HepG2 (cell line): ENCODE data around the gene NSMF. TPM values are rescaled to one million over a fixed set of nuclear protein-coding genes. Genes with fewer than 3 reads are reported as not detected.
A peak's percentile ranks its signal among the peaks of the same experiment; 100 is the strongest.

ENCODE experiments used
- ATAC-seq: fragments of 200-7000 bp; cut with Tn5 transposase; 3 replicates; pipeline ENCODE4 v1.9.1; 2020; ENCODE audit warnings: mild to moderate bottlenecking, moderate library complexity
- BruUV-seq: library from RNA; stranded (reverse); fragments of 400-500 nt; replicated peaks from 2 replicates; lab custom pipeline; 2021; lab: Mats Ljungman, UMichigan
- CTCF ChIA-PET: fragments of 300-600 bp; formaldehyde crosslinking; extraction: SDS; loops from one replicate; lab custom pipeline; 2021; ENCODE audit warnings: low total read pairs, inconsistent platforms, low intra/inter-chr PET ratio; lab: Yijun Ruan, JAX
- POLR2A ChIA-PET: fragments of 350-600 bp; sonication (Branson Sonifier 250); formaldehyde crosslinking; loops from one replicate; lab custom pipeline; 2020; ENCODE audit warnings: antibody characterized with exemption, inconsistent platforms; lab: Yijun Ruan, JAX
- DNase-seq: peaks from one replicate; pipeline ENCODE4 v3.0.0-alpha.2; 2015; ENCODE audit warnings: low spot score
- FAIRE-seq: peaks from 3 replicates; lab custom pipeline; 2011; peaks lifted over from hg19 to GRCh38; lab: Jason Lieb, UNC
- H2AFZ ChIP-seq: one replicate; pipeline ENCODE4 v1.6.1; 2011; ENCODE audit warnings: low read length, inconsistent platforms
- H3K27ac ChIP-seq: fragments of 300-600 bp; 3 replicates; pipeline ENCODE4 v1.8.0; 2011; ENCODE audit warnings: mixed run types, mild to moderate bottlenecking, mixed read lengths, low read length, inconsistent platforms; ENCODE audit not compliant: insufficient read depth; ENCODE audit errors: extremely low read length
- H3K27me3 ChIP-seq, 2 experiments: fragments of 200-600 bp in 1 of 2; 2 replicates in 1 of 2; 3 replicates in 1 of 2; pipeline versions ENCODE4 v1.6.0 to v1.8.0; 2011; ENCODE audit warnings: low read length in 2 of 2, mild to moderate bottlenecking in 2 of 2, moderate library complexity in 2 of 2, inconsistent platforms in 1 of 2; ENCODE audit not compliant: insufficient read depth in 2 of 2, control insufficient read depth in 1 of 2
- H3K36me3 ChIP-seq, 2 experiments: fragments of 200-600 bp in 1 of 2; replicated peaks in 1 of 2; 2 replicates in 1 of 2; 3 replicates in 1 of 2; pipeline versions ENCODE4 v1.5.1 to v1.8.0; 2011; ENCODE audit warnings: low read length in 2 of 2, inconsistent platforms in 1 of 2; ENCODE audit not compliant: insufficient read depth in 2 of 2, control insufficient read depth in 1 of 2
- H3K4me1 ChIP-seq: 2 replicates; pipeline ENCODE4 v1.5.1; 2012; ENCODE audit warnings: low read length, inconsistent platforms; ENCODE audit not compliant: insufficient read depth
- H3K4me2 ChIP-seq: 2 replicates; pipeline ENCODE4 v1.6.0; 2011; ENCODE audit warnings: low read depth, low read length, inconsistent platforms
- H3K4me3 ChIP-seq, 3 experiments: fragments of 200-600 bp in 1 of 3; sonication (generic), shearing (Covaris generic) in 1 of 3; replicated peaks in 1 of 3; 2 replicates each; pipeline ENCODE4 v1.5.1; 2011 to 2016; ENCODE audit warnings: low read length in 3 of 3, inconsistent platforms in 2 of 3, low read depth in 2 of 3, mild to moderate bottlenecking in 2 of 3, control low read depth in 1 of 3, mixed read lengths in 1 of 3; ENCODE audit not compliant: insufficient read depth in 1 of 3
- H3K79me2 ChIP-seq: one replicate; pipeline ENCODE4 v1.6.1; 2011; ENCODE audit warnings: low read length, inconsistent platforms; ENCODE audit not compliant: insufficient read depth
- H3K9ac ChIP-seq: 2 replicates; pipeline ENCODE4 v1.6.0; 2011; ENCODE audit warnings: mild to moderate bottlenecking, low read depth, low read length, inconsistent platforms; ENCODE audit not compliant: insufficient read depth
- H3K9me3 ChIP-seq: 2 replicates; pipeline ENCODE4 v1.5.1; 2012; ENCODE audit warnings: mild to moderate bottlenecking, low read length
- H4K20me1 ChIP-seq: 2 replicates; pipeline ENCODE4 v1.6.0; 2011; ENCODE audit warnings: inconsistent platforms, mild to moderate bottlenecking, low read length, moderate library complexity; ENCODE audit not compliant: insufficient read depth
- ASH2L ChIP-seq: fragments of 300-600, 200-600 bp; sonication (generic); IDR thresholded peaks from 2 replicates; pipeline ENCODE4 v1.7.0; 2017; ENCODE audit warnings: low read depth, mild to moderate bottlenecking, moderate library complexity, mixed read lengths, low read length; ENCODE audit not compliant: insufficient read length
- ATAD3A ChIP-seq: sonication (generic); formaldehyde crosslinking; IDR thresholded peaks from 2 replicates; pipeline ENCODE4 v1.4.0; 2020; ENCODE audit warnings: missing genetic modification reagents
- HNRNPL ChIP-seq: fragments of 200-400 bp; formaldehyde crosslinking; IDR thresholded peaks from 2 replicates; pipeline ENCODE4 v1.6.1; 2017; ENCODE audit warnings: mild to moderate bottlenecking, low read depth, low read length
- KLF13 ChIP-seq: sonication (generic); formaldehyde crosslinking; IDR thresholded peaks from 2 replicates; pipeline ENCODE4 v1.4.0; 2020; ENCODE audit warnings: mild to moderate bottlenecking, missing genetic modification reagents
- NFIB ChIP-seq: sonication (generic); formaldehyde crosslinking; IDR thresholded peaks from 2 replicates; pipeline ENCODE4 v1.9.0; 2021; ENCODE audit warnings: missing genetic modification reagents, mild to moderate bottlenecking, borderline replicate concordance
- NFKB2 ChIP-seq: sonication (generic); formaldehyde crosslinking; IDR thresholded peaks from 2 replicates; pipeline ENCODE4 v1.4.0; 2020; ENCODE audit warnings: missing genetic modification reagents, borderline replicate concordance
- ONECUT2 ChIP-seq: sonication (generic); formaldehyde crosslinking; IDR thresholded peaks from 2 replicates; pipeline ENCODE4 v1.4.0; 2020; ENCODE audit warnings: missing genetic modification reagents
- POGZ ChIP-seq: sonication (generic); formaldehyde crosslinking; IDR thresholded peaks from 2 replicates; pipeline ENCODE4 v1.4.0; 2020; ENCODE audit warnings: mild to moderate bottlenecking, missing genetic modification reagents
- PRMT3 ChIP-seq: sonication (generic); formaldehyde crosslinking; IDR thresholded peaks from 2 replicates; pipeline ENCODE4 v1.8.1; 2022; ENCODE audit warnings: low read depth, mild to moderate bottlenecking, moderate library complexity, missing genetic modification reagents, borderline replicate concordance
- RORA ChIP-seq: sonication (generic); formaldehyde crosslinking; IDR thresholded peaks from 2 replicates; pipeline ENCODE4 v1.5.0; 2020; ENCODE audit warnings: mild to moderate bottlenecking, missing genetic modification reagents, moderate library complexity
- ZC3H4 ChIP-seq: sonication (generic); formaldehyde crosslinking; IDR thresholded peaks from 2 replicates; pipeline ENCODE4 v1.4.0; 2020; ENCODE audit warnings: missing genetic modification reagents, borderline replicate concordance
- ZMAT3 ChIP-seq: sonication (generic); formaldehyde crosslinking; conservative IDR thresholded peaks from 2 replicates; pipeline ENCODE4 v1.7.0; 2021; ENCODE audit warnings: missing genetic modification reagents
- ZNF33B ChIP-seq: sonication (generic); formaldehyde crosslinking; IDR thresholded peaks from 2 replicates; pipeline ENCODE4 v1.5.1; 2020; ENCODE audit warnings: mild to moderate bottlenecking, missing genetic modification reagents
- ZNF768 ChIP-seq: sonication (generic); formaldehyde crosslinking; IDR thresholded peaks from 2 replicates; pipeline ENCODE4 v1.4.0; 2020; ENCODE audit warnings: missing genetic modification reagents
- ZNF83 ChIP-seq: sonication (generic); formaldehyde crosslinking; IDR thresholded peaks from 2 replicates; pipeline ENCODE4 v1.4.0; 2020; ENCODE audit warnings: missing genetic modification reagents, mild to moderate bottlenecking, borderline replicate concordance
- WGBS: methylation state at CpG from one replicate; pipeline ENCODE4 v1.1.6; 2017; ENCODE audit warnings: low lambda C conversion rate; 5-methylcytosine and 5-hydroxymethylcytosine counted together
- in situ Hi-C: cut with HindIII; loops from 2 replicates; pipeline ENCODE4 v1.10.0; 2017; ENCODE audit warnings: low pct_unique_long_range_greater_than_20kb; ENCODE audit not compliant: extremely low pct_ligation_motif_present
- intact Hi-C: fragments of 100-400 bp; cut with micrococcal nuclease; formaldehyde crosslinking; loops from one replicate; pipeline ENCODE4 v1.10.0; 2022; ENCODE audit not compliant: unreplicated experiment
- polyA plus RNA-seq, 8 experiments: library from polyadenylated mRNA; depleted of rRNA in 3 of 8; stranded (reverse) in 7 of 8; unstranded in 1 of 8; fragments of >200 nt; fragmentation: Illumina TruSeq in 4 of 8; extraction: Trizol in 4 of 8; gene quantifications; 2 replicates each; pipeline versions ENCODE4 v1.2.1 to v1.2.3, GENCODE V29; 2011 to 2016; ENCODE audit warnings: low read depth in 4 of 8, missing spikeins in 1 of 8, mixed read lengths in 1 of 8; ENCODE audit not compliant: insufficient read depth in 1 of 8
- total RNA-seq, 5 experiments: library from RNA; depleted of rRNA; stranded (reverse); fragments of >200 nt; fragmentation: Illumina TruSeq; extraction: Trizol; gene quantifications; 2 replicates each; pipeline ENCODE4 v1.2.3, GENCODE V29; 2016; ENCODE audit warnings: low read depth in 1 of 5
- TF ChIP-seq, protein P1 (sequence below): sonication (generic); formaldehyde crosslinking; conservative IDR thresholded peaks from 2 replicates; pipeline ENCODE4 v1.5.0; 2020; ENCODE audit warnings: missing genetic modification reagents
- TF ChIP-seq, protein P2 (sequence below), 2 experiments: sonication (generic) in 1 of 2; formaldehyde crosslinking in 1 of 2; IDR thresholded peaks; 2 replicates each; pipeline versions ENCODE4 v1.5.1 to v1.6.1; 2011 to 2020; ENCODE audit warnings: borderline replicate concordance in 1 of 2, low read depth in 1 of 2, low read length in 1 of 2, mild to moderate bottlenecking in 1 of 2, missing genetic modification reagents in 1 of 2, moderate library complexity in 1 of 2
- TF ChIP-seq, protein P3 (sequence below): sonication (generic); formaldehyde crosslinking; IDR thresholded peaks from 2 replicates; pipeline ENCODE4 v1.5.0; 2020; ENCODE audit warnings: missing genetic modification reagents

NSMF gene
- total and polyA plus RNA-seq, 2 of the 13 experiments (the other 11 are each of a cell fraction or from before 2014, with no cell fraction given), result 44.3 to 183 TPM

DNA sequence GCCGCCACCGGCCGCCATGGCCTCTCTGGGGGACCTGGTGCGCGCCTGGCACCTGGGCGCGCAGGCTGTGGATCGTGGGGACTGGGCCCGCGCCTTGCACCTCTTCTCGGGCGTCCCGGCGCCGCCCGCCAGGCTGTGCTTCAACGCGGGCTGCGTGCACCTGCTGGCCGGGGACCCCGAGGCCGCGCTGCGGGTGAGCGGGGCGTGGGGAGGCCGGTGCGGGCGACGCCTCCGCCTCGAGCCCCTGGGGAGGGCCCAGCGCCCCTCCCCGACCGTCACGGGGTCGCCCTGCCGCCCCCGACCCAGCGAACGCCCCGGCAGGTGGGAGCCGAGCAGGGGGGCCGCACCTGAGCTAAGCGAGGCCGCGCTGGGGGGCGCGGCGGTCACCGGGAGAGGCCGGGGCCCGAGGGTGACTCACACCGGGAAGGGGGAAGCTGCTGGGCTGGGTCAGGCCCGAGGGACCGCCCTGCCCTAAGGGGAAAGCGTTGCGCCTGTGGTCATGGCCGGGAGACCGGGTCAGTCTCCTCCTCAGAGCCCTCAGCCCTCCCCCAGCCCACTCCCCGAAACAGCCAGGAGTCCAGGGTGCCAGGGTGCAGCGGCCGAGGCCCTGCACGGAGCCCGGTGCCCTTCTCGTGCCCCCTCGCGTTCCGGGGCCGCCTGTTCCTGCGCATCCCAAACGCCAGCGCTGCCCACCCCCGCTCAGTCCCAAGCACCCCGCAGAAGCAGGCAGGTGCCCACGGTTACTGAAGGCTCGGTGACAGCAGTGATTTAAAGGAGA, 35.4 kb downstream of the NSMF start:
- Histone ChIP-seq H3K27ac (peak overlapping the region; percentile 60), H3K27me3 (no peaks in the 10 kb centered on the region; a peak in 1 of 5 replicates), H3K79me2 (peaks cover 18% of the 10 kb centered on the region), H3K4me3 (peak overlapping the region; percentile 69 to 81 (median 71)), H2AFZ (no peak overlapping the region), H4K20me1 (no peaks in the 10 kb centered on the region), H3K4me2 (peak overlapping the region; percentile 76), H3K9me3 (no peaks in the 10 kb centered on the region), H3K4me1 (peaks cover 21% of the 10 kb centered on the region), H3K36me3 (no peaks in the 10 kb centered on the region), H3K9ac (peak overlapping the region; percentile 80)
- ChIA-PET POLR2A (interaction anchor here (1.0 to 3.2 kb wide), 13 partner anchors 12 to 168 kb away, joined by 3 to 26 read pairs (median 5); partner anchors contain the start of genes ENTPD8, MRPL41, NELFB and NRARP), CTCF (interaction anchor here (1.7 to 2.6 kb wide), 2 partner anchors 18 to 21 kb away, joined by 6 to 23 read pairs; partner anchors contain the start of gene ENTPD8)
- intact Hi-C loops (loop anchor here (1.0 kb wide), 1 partner anchor 22 kb away; no protein-coding TSS in a partner anchor), in situ Hi-C loops (no loop called here)
- 17% methylated on average over 6 of the region's 77 CpGs for WGBS
- peak; percentile 56 for ATAC-seq
- no peak for DNase-seq
- no peak for FAIRE-seq
- BruUV-seq, result no TSS peak
- TF ChIP-seq, protein P1, sequence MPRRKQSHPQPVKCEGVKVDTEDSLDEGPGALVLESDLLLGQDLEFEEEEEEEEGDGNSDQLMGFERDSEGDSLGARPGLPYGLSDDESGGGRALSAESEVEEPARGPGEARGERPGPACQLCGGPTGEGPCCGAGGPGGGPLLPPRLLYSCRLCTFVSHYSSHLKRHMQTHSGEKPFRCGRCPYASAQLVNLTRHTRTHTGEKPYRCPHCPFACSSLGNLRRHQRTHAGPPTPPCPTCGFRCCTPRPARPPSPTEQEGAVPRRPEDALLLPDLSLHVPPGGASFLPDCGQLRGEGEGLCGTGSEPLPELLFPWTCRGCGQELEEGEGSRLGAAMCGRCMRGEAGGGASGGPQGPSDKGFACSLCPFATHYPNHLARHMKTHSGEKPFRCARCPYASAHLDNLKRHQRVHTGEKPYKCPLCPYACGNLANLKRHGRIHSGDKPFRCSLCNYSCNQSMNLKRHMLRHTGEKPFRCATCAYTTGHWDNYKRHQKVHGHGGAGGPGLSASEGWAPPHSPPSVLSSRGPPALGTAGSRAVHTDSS (CRISPR knock-in tag), result no peak
- no peak for TF ChIP-seq RORA
- TF ChIP-seq HNRNPL, result peak; percentile 71; the same call in 1 of the 2 replicates
- TF ChIP-seq, protein P2, sequence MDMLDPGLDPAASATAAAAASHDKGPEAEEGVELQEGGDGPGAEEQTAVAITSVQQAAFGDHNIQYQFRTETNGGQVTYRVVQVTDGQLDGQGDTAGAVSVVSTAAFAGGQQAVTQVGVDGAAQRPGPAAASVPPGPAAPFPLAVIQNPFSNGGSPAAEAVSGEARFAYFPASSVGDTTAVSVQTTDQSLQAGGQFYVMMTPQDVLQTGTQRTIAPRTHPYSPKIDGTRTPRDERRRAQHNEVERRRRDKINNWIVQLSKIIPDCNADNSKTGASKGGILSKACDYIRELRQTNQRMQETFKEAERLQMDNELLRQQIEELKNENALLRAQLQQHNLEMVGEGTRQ (IDR thresholded peaks at IDR 0.05; ENCODE audit: low read depth, low read length), result no peak
- TF ChIP-seq, protein P2 (CRISPR knock-in tag; IDR thresholded peaks at IDR 0.05; ENCODE audit: borderline replicate concordance), result no peak
- no peak for TF ChIP-seq KLF13 (CRISPR knock-in tag)
- no peak for TF ChIP-seq ATAD3A (CRISPR knock-in tag)
- no peak for TF ChIP-seq ZC3H4 (CRISPR knock-in tag)
- no peak for TF ChIP-seq ONECUT2 (CRISPR knock-in tag)
- TF ChIP-seq ASH2L, result no peak
- TF ChIP-seq ZMAT3 (CRISPR knock-in tag), result no peak
- TF ChIP-seq, protein P3, sequence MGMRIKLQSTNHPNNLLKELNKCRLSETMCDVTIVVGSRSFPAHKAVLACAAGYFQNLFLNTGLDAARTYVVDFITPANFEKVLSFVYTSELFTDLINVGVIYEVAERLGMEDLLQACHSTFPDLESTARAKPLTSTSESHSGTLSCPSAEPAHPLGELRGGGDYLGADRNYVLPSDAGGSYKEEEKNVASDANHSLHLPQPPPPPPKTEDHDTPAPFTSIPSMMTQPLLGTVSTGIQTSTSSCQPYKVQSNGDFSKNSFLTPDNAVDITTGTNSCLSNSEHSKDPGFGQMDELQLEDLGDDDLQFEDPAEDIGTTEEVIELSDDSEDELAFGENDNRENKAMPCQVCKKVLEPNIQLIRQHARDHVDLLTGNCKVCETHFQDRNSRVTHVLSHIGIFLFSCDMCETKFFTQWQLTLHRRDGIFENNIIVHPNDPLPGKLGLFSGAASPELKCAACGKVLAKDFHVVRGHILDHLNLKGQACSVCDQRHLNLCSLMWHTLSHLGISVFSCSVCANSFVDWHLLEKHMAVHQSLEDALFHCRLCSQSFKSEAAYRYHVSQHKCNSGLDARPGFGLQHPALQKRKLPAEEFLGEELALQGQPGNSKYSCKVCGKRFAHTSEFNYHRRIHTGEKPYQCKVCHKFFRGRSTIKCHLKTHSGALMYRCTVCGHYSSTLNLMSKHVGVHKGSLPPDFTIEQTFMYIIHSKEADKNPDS (CRISPR knock-in tag), result no peak
- TF ChIP-seq ZNF83 (CRISPR knock-in tag), result no peak
- TF ChIP-seq ZNF33B, result no peak
- peak; percentile 13; the same call in 1 of the 2 replicates for TF ChIP-seq ZNF768 (CRISPR knock-in tag)
- no peak for TF ChIP-seq POGZ (CRISPR knock-in tag)
- no peak for TF ChIP-seq NFKB2 (CRISPR knock-in tag)
- no peak for TF ChIP-seq NFIB (CRISPR knock-in tag)
- TF ChIP-seq PRMT3 (CRISPR knock-in tag), result no peak
